A549 (cell line): ENCODE data around the gene UXS1. TPM values are rescaled to one million over a fixed set of nuclear protein-coding genes. Genes with fewer than 3 reads are reported as not detected.

Experiments
- ATAC-seq, 2 experiments: fragments of 200-7000 bp in 1 of 2; fragments of >200 bp in 1 of 2; cut with Nextera tagmentation in 1 of 2; cut with Tn5 transposase in 1 of 2; 3 replicates each; pipeline versions ENCODE4 v1.8.0 to v1.9.1; 2018 to 2020; ENCODE audit warnings: mild to moderate bottlenecking in 1 of 2, moderate library complexity in 1 of 2
- CTCF ChIA-PET: fragments of 300-600 bp; sonication (Branson Sonifier 250); formaldehyde crosslinking; extraction: SDS; loops from one replicate; lab custom pipeline; 2021; ENCODE audit warnings: antibody characterized with exemption, inconsistent platforms; lab: Yijun Ruan, JAX
- POLR2A ChIA-PET: fragments of 350-600 bp; formaldehyde crosslinking; extraction: SDS; loops from one replicate; lab custom pipeline; 2021; ENCODE audit warnings: antibody characterized with exemption, inconsistent platforms; lab: Yijun Ruan, JAX
- DNase-seq, 2 experiments: peaks; one replicate each; pipeline versions ENCODE4 v3.0.0 to v3.0.0-alpha.2; 2011 to 2016; ENCODE audit warnings: low read depth in 1 of 2, low spot score in 1 of 2
- FAIRE-seq: peaks from 2 replicates; lab custom pipeline; 2011; peaks lifted over from hg19 to GRCh38; lab: Jason Lieb, UNC
- H3K27ac ChIP-seq, 2 experiments: fragments of >200 bp; sonication (Bioruptor Twin); formaldehyde crosslinking; 3 replicates each; pipeline ENCODE4 v1.5.1; 2016 to 2017
- H3K4me1 ChIP-seq: fragments of >200 bp; sonication (Bioruptor Twin); formaldehyde crosslinking; 3 replicates; pipeline ENCODE4 v1.6.1; 2016
- H3K4me2 ChIP-seq: fragments of >200 bp; sonication (Bioruptor Twin); formaldehyde crosslinking; 3 replicates; pipeline ENCODE4 v1.6.1; 2016
- H3K4me3 ChIP-seq: fragments of >200 bp; sonication (Bioruptor Twin); formaldehyde crosslinking; 3 replicates; pipeline ENCODE4 v1.5.1; 2016
- H3K9me3 ChIP-seq: fragments of >200 bp; sonication (Bioruptor Twin); formaldehyde crosslinking; 3 replicates; pipeline ENCODE4 v1.6.1; 2016
- CHD2 ChIP-seq: fragments of 150-350 bp; IDR thresholded peaks from 2 replicates; pipeline ENCODE4 v1.6.1; 2014; ENCODE audit warnings: low read length; ENCODE audit not compliant: partially characterized antibody
- CHD4 ChIP-seq: fragments of 200-600 bp; sonication (generic); IDR thresholded peaks from 2 replicates; pipeline ENCODE4 v1.6.1; 2016; ENCODE audit warnings: antibody characterized with exemption, mild to moderate bottlenecking, borderline replicate concordance
- EHMT2 ChIP-seq: fragments of 200-600 bp; sonication (generic); IDR thresholded peaks from 2 replicates; pipeline ENCODE4 v1.6.1; 2016; ENCODE audit warnings: antibody characterized with exemption, low read depth, mild to moderate bottlenecking, moderate library complexity
- ELK1 ChIP-seq: fragments of 150-350 bp; IDR thresholded peaks from 2 replicates; pipeline ENCODE4 v1.6.1; 2014; ENCODE audit warnings: low read depth, mild to moderate bottlenecking, low read length
- EP300 ChIP-seq, 2 experiments: fragments of >200 bp; sonication (Bioruptor Twin); formaldehyde crosslinking; IDR thresholded peaks; 2 replicates in 1 of 2; 3 replicates in 1 of 2; pipeline ENCODE4 v1.6.1; 2016 to 2017
- FOSL2 ChIP-seq, 2 experiments: fragments of 450-650 bp in 1 of 2; fragments of >200 bp in 1 of 2; sonication (Bioruptor Twin) in 1 of 2; formaldehyde crosslinking; IDR thresholded peaks; 2 replicates each; pipeline versions ENCODE4 v1.5.0 to v1.6.1; 2016 to 2020; ENCODE audit warnings: mild to moderate bottlenecking in 1 of 2, moderate library complexity in 1 of 2
- GATA3 ChIP-seq: IDR thresholded peaks from 2 replicates; pipeline ENCODE4 v1.6.1; 2012; ENCODE audit warnings: borderline replicate concordance
- HDAC2 ChIP-seq: fragments of 200-600 bp; sonication (generic); IDR thresholded peaks from 2 replicates; pipeline ENCODE4 v1.6.1; 2016
- HEYL ChIP-seq: fragments of 250-450 bp; sonication (Bioruptor Pico); IDR thresholded peaks from 2 replicates; pipeline ENCODE4 v1.8.0; 2021; ENCODE audit warnings: mild to moderate bottlenecking, moderate library complexity
- JUN ChIP-seq, 2 experiments: fragments of >200 bp; sonication (Bioruptor Twin); formaldehyde crosslinking; IDR thresholded peaks; 2 replicates in 1 of 2; 3 replicates in 1 of 2; pipeline ENCODE4 v1.6.1; 2016 to 2017
- KDM5A ChIP-seq: fragments of 200-600 bp; sonication (generic); IDR thresholded peaks from 2 replicates; pipeline ENCODE4 v1.6.1; 2016; ENCODE audit warnings: antibody characterized with exemption, mild to moderate bottlenecking
- MAZ ChIP-seq: fragments of 150-350 bp; IDR thresholded peaks from 2 replicates; pipeline ENCODE4 v1.6.1; 2014; ENCODE audit warnings: antibody characterized with exemption, low read depth, low read length, borderline replicate concordance
- PHF8 ChIP-seq: fragments of 200-600 bp; sonication (generic); IDR thresholded peaks from 2 replicates; pipeline ENCODE4 v1.6.1; 2016; ENCODE audit warnings: low read depth, mild to moderate bottlenecking, antibody characterized with exemption, moderate library complexity, borderline replicate concordance
- POLR2A ChIP-seq: IDR thresholded peaks from 2 replicates; pipeline ENCODE4 v1.6.1; 2012; ENCODE audit warnings: mild to moderate bottlenecking, low read length
- POLR2AphosphoS2 ChIP-seq: conservative IDR thresholded peaks from 2 replicates; pipeline ENCODE4 v1.6.1; 2012; ENCODE audit warnings: low read length, improper control_type of control experiment, inconsistent platforms
- RAD21 ChIP-seq, 2 experiments: fragments of >200 bp in 1 of 2; sonication (Bioruptor Twin) in 1 of 2; formaldehyde crosslinking in 1 of 2; IDR thresholded peaks in 1 of 2; conservative IDR thresholded peaks in 1 of 2; 2 replicates in 1 of 2; 3 replicates in 1 of 2; pipeline ENCODE4 v1.6.1; 2012 to 2018; ENCODE audit warnings: inconsistent platforms in 1 of 2
- RCOR1 ChIP-seq: fragments of 150-350 bp; IDR thresholded peaks from 2 replicates; pipeline ENCODE4 v1.6.1; 2014; ENCODE audit warnings: antibody characterized with exemption, low read length, low read depth
- SMC3 ChIP-seq: fragments of >200 bp; sonication (Bioruptor Twin); formaldehyde crosslinking; IDR thresholded peaks from 3 replicates; pipeline ENCODE4 v1.6.1; 2018; ENCODE audit warnings: inconsistent platforms
- SREBF2 ChIP-seq: fragments of 450-650 bp; IDR thresholded peaks from 2 replicates; pipeline ENCODE4 v1.6.1; 2014; ENCODE audit warnings: mild to moderate bottlenecking, moderate library complexity
- ZC3H11A ChIP-seq: fragments of 450-650 bp; IDR thresholded peaks from 2 replicates; pipeline ENCODE4 v1.6.1; 2014; ENCODE audit warnings: antibody characterized with exemption, mild to moderate bottlenecking
- ZFP36 ChIP-seq: fragments of 450-650 bp; IDR thresholded peaks from 2 replicates; pipeline ENCODE4 v1.6.1; 2014; ENCODE audit warnings: borderline replicate concordance; ENCODE audit not compliant: partially characterized antibody
- WGBS: methylation state at CpG from one replicate; pipeline ENCODE4 v1.1.6; 2017; ENCODE audit errors: missing lambda C conversion rate; 5-methylcytosine and 5-hydroxymethylcytosine counted together
- polyA plus RNA-seq, 4 experiments: library from polyadenylated mRNA; depleted of rRNA in 3 of 4; stranded (reverse); fragments of >200 nt; fragmentation: RNase III in 1 of 4; extraction: RNeasy Plus Mini Kit Qiagen cat#74134 plus additional on column Dnase treatment in 1 of 4; gene quantifications; 2 replicates in 3 of 4; 3 replicates in 1 of 4; pipeline ENCODE4 v1.2.3, GENCODE V29; 2011 to 2017
- TF ChIP-seq, protein P1 (sequence below): fragments of >200 bp; sonication (Bioruptor Twin); formaldehyde crosslinking; IDR thresholded peaks from 3 replicates; pipeline ENCODE4 v1.5.1; 2016

UXS1 gene
- polyA plus RNA-seq, 2 of the 4 experiments (the other 2 are of a cell fraction), result 50.5 to 53.2 TPM

GRCh38 chr2:106104332-106105062 is 89.6 kb downstream of the UXS1 start:
- Histone ChIP-seq H3K4me3 (no peak overlapping the region), H3K9me3 (no peaks in the 10 kb centered on the region), H3K4me1 (peaks cover 4% of the 10 kb centered on the region; the same call in 2 of the 3 replicates), H3K4me2 (no peak overlapping the region), H3K27ac (no peak overlapping the region)
- ATAC-seq (peak; percentile 67 to 90; a peak in 4 of 6 replicates), FAIRE-seq (peak; percentile 73), DNase-seq (peak; percentile 69 to 75)
- ChIA-PET POLR2A (no interaction called here), CTCF (interaction anchor here (0.5 to 3.6 kb wide), 20 partner anchors 11 to 493 kb away, joined by 3 to 11 read pairs (median 3); no protein-coding TSS in a partner anchor)
- WGBS, result 36% methylated on average over 15 of the region's 16 CpGs
- TF ChIP-seq SREBF2 (no peak), HDAC2 (no peak), FOSL2 (IDR thresholded peaks at IDR 0.05) (no peak), FOSL2 (CRISPR knock-in tag; IDR thresholded peaks at IDR 0.05) (peak; percentile 64), JUN (IDR thresholded peaks at IDR 0.05) (no peak), EHMT2 (no peak), ZC3H11A (no peak), CHD2 (no peak), RAD21 (conservative IDR thresholded peaks at IDR 0.05 in 1 of 2, IDR thresholded peaks at IDR 0.05 in 1 of 2) (peak; percentile 94 to 96), ELK1 (no peak), GATA3 (no peak), POLR2AphosphoS2 (no peak), HEYL (CRISPR knock-in tag) (no peak), SMC3 (peak; percentile 83), CHD4 (no peak), KDM5A (no peak), RCOR1 (no peak)
- TF ChIP-seq, protein P1, sequence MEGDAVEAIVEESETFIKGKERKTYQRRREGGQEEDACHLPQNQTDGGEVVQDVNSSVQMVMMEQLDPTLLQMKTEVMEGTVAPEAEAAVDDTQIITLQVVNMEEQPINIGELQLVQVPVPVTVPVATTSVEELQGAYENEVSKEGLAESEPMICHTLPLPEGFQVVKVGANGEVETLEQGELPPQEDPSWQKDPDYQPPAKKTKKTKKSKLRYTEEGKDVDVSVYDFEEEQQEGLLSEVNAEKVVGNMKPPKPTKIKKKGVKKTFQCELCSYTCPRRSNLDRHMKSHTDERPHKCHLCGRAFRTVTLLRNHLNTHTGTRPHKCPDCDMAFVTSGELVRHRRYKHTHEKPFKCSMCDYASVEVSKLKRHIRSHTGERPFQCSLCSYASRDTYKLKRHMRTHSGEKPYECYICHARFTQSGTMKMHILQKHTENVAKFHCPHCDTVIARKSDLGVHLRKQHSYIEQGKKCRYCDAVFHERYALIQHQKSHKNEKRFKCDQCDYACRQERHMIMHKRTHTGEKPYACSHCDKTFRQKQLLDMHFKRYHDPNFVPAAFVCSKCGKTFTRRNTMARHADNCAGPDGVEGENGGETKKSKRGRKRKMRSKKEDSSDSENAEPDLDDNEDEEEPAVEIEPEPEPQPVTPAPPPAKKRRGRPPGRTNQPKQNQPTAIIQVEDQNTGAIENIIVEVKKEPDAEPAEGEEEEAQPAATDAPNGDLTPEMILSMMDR, result peak; percentile 94

GRCh38 chr2:106099691-106100090 is 94.4 kb downstream of the UXS1 start:
- TF ChIP-seq HDAC2, result no peak
- no peak for TF ChIP-seq POLR2A
- no peak for TF ChIP-seq MAZ
- TF ChIP-seq ZFP36, result no peak
- no peak for TF ChIP-seq EP300 (IDR thresholded peaks at IDR 0.05)
- TF ChIP-seq JUN (IDR thresholded peaks at IDR 0.05), result no peak
- no peak for TF ChIP-seq PHF8
- TF ChIP-seq POLR2AphosphoS2, result no peak
- TF ChIP-seq GATA3, result no peak
- TF ChIP-seq, protein P1, result no peak
- 90% methylated on average over 5 of the region's 5 CpGs for WGBS

More at GRCh38 chr2:106099691-106100090, 94.4 kb downstream of the UXS1 start:
- ATAC-seq, result no peak
- Histone ChIP-seq H3K4me2 (no peak overlapping the region), H3K27ac (no peak overlapping the region), H3K4me1 (no peaks in the 10 kb centered on the region), H3K4me3 (no peak overlapping the region), H3K9me3 (no peaks in the 10 kb centered on the region)
- CTCF ChIA-PET, result no interaction called here
- no peak for FAIRE-seq
- DNase-seq, result no peak
- POLR2A ChIA-PET, result no interaction called here
